Heart right ventricle (tissue), 16 donors: Measurements from ENCODE around the gene CARS2. TPM values are rescaled to one million over a fixed set of nuclear protein-coding genes. Genes with fewer than 3 reads are reported as not detected.
"Not testable (repeated sequence)": the region's sequence is repeated elsewhere in the genome, so short reads cannot be mapped to it uniquely, and the experiment has no call there.

ENCODE experiments used
- ATAC-seq, 8 donors: fragments of 200-7000 bp; cut with Tn5 transposase; one replicate each; pipeline ENCODE4 v1.9.1; 2020; ENCODE audit warnings: mild to moderate bottlenecking in 8 of 8, moderate library complexity in 8 of 8, moderate number of reproducible peaks in 1 of 8
- DNase-seq, 2 donors: peaks; one replicate each; pipeline ENCODE4 v3.0.0-alpha.2; 2020
- H3K27ac ChIP-seq, 10 donors: fragments of 200-600 bp; sonication (generic) in 2 of 10; one replicate each; pipeline versions ENCODE4 v1.5.0 to v1.8.0; 2020 to 2022; ENCODE audit warnings: mild to moderate bottlenecking in 3 of 10
- H3K27me3 ChIP-seq, 7 donors: fragments of 200-600 bp; one replicate each; pipeline ENCODE4 v1.8.0; 2021 to 2022; ENCODE audit warnings: mild to moderate bottlenecking in 2 of 7
- H3K36me3 ChIP-seq, 9 donors: fragments of 200-600 bp; sonication (generic) in 1 of 9; one replicate each; pipeline versions ENCODE4 v1.5.0 to v1.8.0; 2020 to 2022; ENCODE audit warnings: mild to moderate bottlenecking in 2 of 9
- H3K4me1 ChIP-seq, 9 donors: fragments of 200-600 bp; sonication (generic) in 1 of 9; one replicate each; pipeline versions ENCODE4 v1.5.0 to v1.8.0; 2020 to 2022; ENCODE audit warnings: mild to moderate bottlenecking in 4 of 9
- H3K4me3 ChIP-seq, 10 donors: fragments of 200-600 bp; sonication (generic) in 2 of 10; one replicate each; pipeline versions ENCODE4 v1.5.0 to v1.8.0; 2020 to 2022; ENCODE audit warnings: mild to moderate bottlenecking in 7 of 10, moderate library complexity in 2 of 10
- H3K9me3 ChIP-seq, 11 donors: fragments of 200-600 bp in 10 of 11; sonication (generic) in 2 of 11; one replicate each; pipeline versions ENCODE4 v1.5.0 to v1.8.0; 2013 to 2022; ENCODE audit warnings: mild to moderate bottlenecking in 2 of 11, control low read depth in 1 of 11, moderate library complexity in 1 of 11
- WGBS, 2 donors: extraction: QIAGEN DNeasy Blood & Tissue Kit; methylation state at CpG; one replicate each; pipeline ENCODE4 v1.1.7; 2013; ENCODE audit warnings: inconsistent platforms in 1 of 2; 5-methylcytosine and 5-hydroxymethylcytosine counted together
- intact Hi-C, 10 donors: fragments of 100-400 bp; cut with DNase I; formaldehyde crosslinking; loops; one replicate each; pipeline versions ENCODE4 v1.11.1 to v1.14.2; 2022
- polyA plus RNA-seq, 2 donors: library from polyadenylated mRNA; stranded (reverse); fragments of 200-250 nt; gene quantifications; one replicate each; pipeline ENCODE4 v1.2.3, GENCODE V29; 2013
- total RNA-seq, 10 donors: library from RNA; stranded (reverse); fragmentation: NEBNext Ultra II Directional in 3 of 10; extraction: Animal tissue kit (Norgen Biotek cat#: 25700) in 3 of 10; gene quantifications; one replicate each; pipeline versions ENCODE4 v1.2.1 to v1.2.4, GENCODE V29; 2021 to 2023
- TF ChIP-seq, protein P1 (sequence below), 9 donors: fragments of 200-600 bp; sonication (generic) in 2 of 9; IDR thresholded peaks; one replicate each; pipeline versions ENCODE4 v1.5.0 to v1.8.0; 2021 to 2022; ENCODE audit warnings: antibody characterized with exemption in 9 of 9, mild to moderate bottlenecking in 5 of 9, moderate library complexity in 1 of 9
- donor health status: Arrhythmogenic right ventricular cardiomyopathy.
- donor health status: ischemic (EF 13 %, LVEDD 7.1; RV severe dilation, severe dysfunction).
- donor health status: healthy with polysubstance abuse.
- donor health status: DM: no; HTN: yes; CAD: no.
- donor health status: DM: no; HTN: no; CAD: no.
- donor health status: ischemic (EF 25% LVEDD 6.9; RV normal size, moderate dysfunction).
- donor health status: ischemic (EF 25% LVEDD 5.7; RV mildly dilated, moderate dysfunction).
- donor health status: healthy.
- donor health status: DM: yes; HTN: yes; CAD: no.
- donor health status: Ischemic cardiomyopathy.
- donor health status: ischemic (EF 35%, LVEDD 5.7; RV mildly dilated, moderate dysfunction).
- donor health status: nonischemic (EF 11% LVEDD 7.7; RV severe dilation, severe dysfunction).
- donor health status: DM: yes; HTN: yes; CAD: no.
- donor health status: PGD.
- donor health status: ischemic (EF 29% LVEDD 5.4; RV normal size, mild dysfunction).
- donor health status: nonischemic (EF 23%, LVEDD 6.1; RV moderate dilation, normal function).

The CARS2 gene
- total and polyA plus RNA-seq, 12 donors, result 35.2 to 103 (median 44.0) TPM

DNA sequence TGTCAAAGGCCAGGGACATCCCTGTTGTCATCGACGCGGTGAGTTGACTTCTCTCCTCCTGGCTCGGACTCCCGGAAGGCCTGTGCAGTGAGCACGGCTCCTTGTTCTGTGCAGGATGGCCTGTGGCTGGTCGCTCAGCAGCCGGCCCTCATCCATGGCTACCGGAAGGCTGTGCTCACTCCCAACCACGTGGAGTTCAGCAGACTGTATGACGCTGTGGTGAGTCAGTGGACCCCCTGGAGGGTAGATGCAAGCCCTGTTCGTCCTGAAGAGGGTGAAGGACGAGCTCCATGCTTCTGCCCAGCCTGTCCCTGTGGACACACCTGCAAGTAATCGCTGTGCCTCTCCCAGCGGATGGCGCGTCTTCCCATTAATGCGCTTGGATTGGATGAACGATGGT lies 71.4 kb downstream of the CARS2 start:
- no peak for DNase-seq
- intact Hi-C loops, result no loop called here

DNA sequence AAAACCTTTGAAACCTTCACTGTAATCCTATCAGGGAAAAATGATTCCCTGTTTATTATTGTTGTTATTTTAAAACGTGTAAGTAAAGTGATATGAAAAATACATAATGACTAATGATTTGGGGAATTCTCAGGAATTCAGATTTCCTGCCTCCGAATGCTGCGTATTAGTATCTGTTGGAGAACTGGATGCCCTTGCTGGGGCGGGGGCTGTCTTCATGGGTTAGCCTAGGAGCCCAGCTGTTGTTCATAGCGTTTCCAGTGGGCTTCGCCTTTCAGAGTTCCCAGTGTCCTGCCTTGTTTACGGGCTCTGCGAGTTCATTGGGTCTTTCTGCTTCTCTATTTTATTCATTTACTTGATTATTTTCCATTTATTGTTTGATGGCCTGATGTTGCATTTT lies 72.1 kb downstream of the CARS2 start:
- Histone ChIP-seq H3K36me3 (peaks cover 8 to 81% (median 47%) of the 10 kb centered on the region in 9 donors), H3K27me3 (no peaks in the 10 kb centered on the region), H3K9me3 (no peaks in the 10 kb centered on the region), H3K4me1 (peaks cover 0 to 25% (median 8%) of the 10 kb centered on the region in 9 donors), H3K27ac (no peak overlapping the region), H3K4me3 (no peak overlapping the region)
- TF ChIP-seq, protein P1, sequence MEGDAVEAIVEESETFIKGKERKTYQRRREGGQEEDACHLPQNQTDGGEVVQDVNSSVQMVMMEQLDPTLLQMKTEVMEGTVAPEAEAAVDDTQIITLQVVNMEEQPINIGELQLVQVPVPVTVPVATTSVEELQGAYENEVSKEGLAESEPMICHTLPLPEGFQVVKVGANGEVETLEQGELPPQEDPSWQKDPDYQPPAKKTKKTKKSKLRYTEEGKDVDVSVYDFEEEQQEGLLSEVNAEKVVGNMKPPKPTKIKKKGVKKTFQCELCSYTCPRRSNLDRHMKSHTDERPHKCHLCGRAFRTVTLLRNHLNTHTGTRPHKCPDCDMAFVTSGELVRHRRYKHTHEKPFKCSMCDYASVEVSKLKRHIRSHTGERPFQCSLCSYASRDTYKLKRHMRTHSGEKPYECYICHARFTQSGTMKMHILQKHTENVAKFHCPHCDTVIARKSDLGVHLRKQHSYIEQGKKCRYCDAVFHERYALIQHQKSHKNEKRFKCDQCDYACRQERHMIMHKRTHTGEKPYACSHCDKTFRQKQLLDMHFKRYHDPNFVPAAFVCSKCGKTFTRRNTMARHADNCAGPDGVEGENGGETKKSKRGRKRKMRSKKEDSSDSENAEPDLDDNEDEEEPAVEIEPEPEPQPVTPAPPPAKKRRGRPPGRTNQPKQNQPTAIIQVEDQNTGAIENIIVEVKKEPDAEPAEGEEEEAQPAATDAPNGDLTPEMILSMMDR (IDR thresholded peaks at IDR 0.05), result no peak
- intact Hi-C loops, result no loop called here
- DNase-seq (no peak), ATAC-seq (no peak)
- 90 to 93% methylated on average over 8 of the region's 8 CpGs for WGBS, 2 donors

More for the DNA sequence above, 71.4 kb downstream of the CARS2 start:
- H3K4me1 ChIP-seq, result peaks cover 0 to 17% (median 4%) of the 10 kb centered on the region in 9 donors
- 92 to 95% methylated on average over 19 of the region's 19 CpGs for WGBS, 2 donors
- TF ChIP-seq, protein P1 (IDR thresholded peaks at IDR 0.05), result no peak
- H3K9me3 ChIP-seq, result no peaks in the 10 kb centered on the region
- H3K36me3 ChIP-seq, result peaks cover 8 to 81% (median 54%) of the 10 kb centered on the region in 9 donors
- H3K27me3 ChIP-seq, result no peaks in the 10 kb centered on the region
- no peak overlapping the region for H3K27ac ChIP-seq
- H3K4me3 ChIP-seq, result no peak overlapping the region
- ATAC-seq, result peak in 1 of 8 donors; percentile 12

- ATAC-seq, H3K9me3 ChIP-seq, H3K27me3 ChIP-seq, DNase-seq, H3K4me3 ChIP-seq, H3K27ac ChIP-seq, intact Hi-C loops: not testable (repeated sequence)
- Histone ChIP-seq H3K36me3 (peaks cover 8 to 81% (median 33%) of the 10 kb centered on the region in 9 donors), H3K4me1 (peaks cover 2 to 38% (median 21%) of the 10 kb centered on the region in 9 donors)
- 91 to 95% methylated on average over 15 of the region's 15 CpGs for WGBS, 2 donors
Observed at GRCh38 chr13:110632255-110632654, 73.7 kb downstream of the CARS2 start.

GRCh38 chr13:110630566-110631119 lies 75.3 kb downstream of the CARS2 start:
- no peak for DNase-seq
- H3K4me3 ChIP-seq, result no peak overlapping the region
- no peaks in the 10 kb centered on the region for H3K27me3 ChIP-seq
- TF ChIP-seq, protein P1 (IDR thresholded peaks at IDR 0.05), result no peak
- peaks cover 0 to 73% (median 19%) of the 10 kb centered on the region in 9 donors for H3K36me3 ChIP-seq
- peak overlapping the region in 1 of 10 donors; percentile 10 for H3K27ac ChIP-seq
- peak in 4 of 8 donors; percentile 11 to 35 (median 21) for ATAC-seq
- no peaks in the 10 kb centered on the region for H3K9me3 ChIP-seq
- peaks cover 2 to 38% (median 21%) of the 10 kb centered on the region in 9 donors for H3K4me1 ChIP-seq
- intact Hi-C loops, result no loop called here
- 74% methylated on average over 10 of the region's 10 CpGs for WGBS, 2 donors

DNA sequence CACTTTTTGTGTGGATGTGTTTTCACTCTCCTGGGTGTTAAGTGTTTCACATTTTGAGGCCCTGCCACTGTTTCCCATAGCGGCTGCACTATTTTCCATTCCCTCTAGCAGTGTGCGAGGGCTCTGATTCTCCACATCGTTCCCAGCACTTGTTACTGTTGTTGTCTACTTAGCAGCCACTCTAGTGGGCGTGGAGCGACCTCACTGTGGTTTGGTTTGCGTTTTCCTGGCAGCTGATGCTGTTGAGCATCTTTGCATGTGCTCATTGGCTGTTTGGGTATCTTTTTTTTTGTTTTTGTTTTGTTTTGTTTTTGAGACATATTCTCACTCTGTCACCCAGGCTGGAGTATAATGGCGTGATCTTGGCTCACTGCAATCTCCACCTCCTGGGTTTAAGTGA lies 76.2 kb downstream of the CARS2 start:
- no peak overlapping the region for H3K27ac ChIP-seq
- no peak for DNase-seq

More for the DNA sequence above, 76.2 kb downstream of the CARS2 start:
- peaks cover 2 to 38% (median 21%) of the 10 kb centered on the region in 9 donors for H3K4me1 ChIP-seq
- no peak overlapping the region for H3K4me3 ChIP-seq
- peaks cover 0 to 73% (median 9%) of the 10 kb centered on the region in 9 donors for H3K36me3 ChIP-seq
- WGBS, 2 donors, result 82 to 84% methylated on average over 7 of the region's 7 CpGs
- ATAC-seq, result no peak
- intact Hi-C loops, result loop anchor here in 1 of 10 donors (10.0 kb wide), 1 partner anchor 75 kb away; the partner anchor contains the start of gene CARS2
- H3K9me3 ChIP-seq, result no peaks in the 10 kb centered on the region
- no peaks in the 10 kb centered on the region for H3K27me3 ChIP-seq
- TF ChIP-seq, protein P1 (IDR thresholded peaks at IDR 0.05), result no peak
